WTC11 (cell line): ENCODE results near the gene C1orf198. TPM values are rescaled to one million over a fixed set of nuclear protein-coding genes. Genes with fewer than 3 reads are reported as not detected.

Source experiments
- ATAC-seq: fragments of 200-7000 bp; cut with Tn5 transposase; 2 replicates; pipeline ENCODE4 v1.10.0; 2021; ENCODE audit warnings: mild to moderate bottlenecking, moderate library complexity
- CTCF ChIA-PET: fragments of 300-600 bp; sonication (Branson Sonifier 250); formaldehyde crosslinking; loops from one replicate; lab custom pipeline; 2021; ENCODE audit warnings: antibody characterized with exemption; lab: Charles Lee
- POLR2A ChIA-PET: fragments of 350-600 bp; sonication (Branson Sonifier 250); formaldehyde crosslinking; loops from one replicate; lab custom pipeline; 2021; ENCODE audit warnings: antibody characterized with exemption; lab: Charles Lee
- DNase-seq: peaks from one replicate; pipeline ENCODE4 v3.0.0; 2021; ENCODE audit warnings: low spot score
- H3K27ac Mint-ChIP-seq: 2 replicates; pipeline ENCODE4 v1.8.0; 2021; ENCODE audit warnings: mixed read lengths
- H3K27me3 Mint-ChIP-seq: 2 replicates; pipeline ENCODE4 v1.8.0; 2021; ENCODE audit warnings: low read depth, mild to moderate bottlenecking, moderate library complexity, mixed read lengths
- H3K36me3 Mint-ChIP-seq: 2 replicates; pipeline ENCODE4 v1.8.0; 2021; ENCODE audit warnings: mixed read lengths
- H3K4me1 Mint-ChIP-seq: 2 replicates; pipeline ENCODE4 v1.8.0; 2022; ENCODE audit warnings: mixed read lengths
- H3K4me3 Mint-ChIP-seq: 2 replicates; pipeline ENCODE4 v1.8.0; 2021; ENCODE audit warnings: mild to moderate bottlenecking, moderate library complexity, mixed read lengths
- H3K9me3 Mint-ChIP-seq: 2 replicates; pipeline ENCODE4 v1.8.0; 2021; ENCODE audit warnings: mixed read lengths
- ARID4B ChIP-seq: sonication (generic); formaldehyde crosslinking; IDR thresholded peaks from 2 replicates; pipeline ENCODE4 v1.8.0; 2023; ENCODE audit warnings: missing genetic modification reagents, mild to moderate bottlenecking, borderline replicate concordance
- E2F5 ChIP-seq: sonication (generic); formaldehyde crosslinking; IDR thresholded peaks from 2 replicates; pipeline ENCODE4 v1.8.1; 2022; ENCODE audit warnings: mild to moderate bottlenecking, moderate library complexity, missing genetic modification reagents
- ESRRA ChIP-seq: sonication (generic); formaldehyde crosslinking; IDR thresholded peaks from 2 replicates; pipeline ENCODE4 v1.8.1; 2022; ENCODE audit warnings: mild to moderate bottlenecking, missing genetic modification reagents, borderline replicate concordance
- MAX ChIP-seq: sonication (generic); formaldehyde crosslinking; IDR thresholded peaks from 2 replicates; pipeline ENCODE4 v1.8.0; 2022; ENCODE audit warnings: mild to moderate bottlenecking, missing genetic modification reagents
- MLX ChIP-seq: sonication (generic); formaldehyde crosslinking; IDR thresholded peaks from 2 replicates; pipeline ENCODE4 v1.8.1; 2023; ENCODE audit warnings: mild to moderate bottlenecking, missing genetic modification reagents, moderate library complexity
- NFYB ChIP-seq: sonication (generic); formaldehyde crosslinking; conservative IDR thresholded peaks from 2 replicates; pipeline ENCODE4 v1.8.0; 2022; ENCODE audit warnings: low read depth, missing genetic modification reagents
- PREB ChIP-seq: sonication (generic); formaldehyde crosslinking; IDR thresholded peaks from 2 replicates; pipeline ENCODE4 v1.8.1; 2022; ENCODE audit warnings: mild to moderate bottlenecking, missing genetic modification reagents, moderate library complexity, borderline replicate concordance
- PRRX2 ChIP-seq: fragments of 250-450 bp; sonication (Bioruptor Pico); IDR thresholded peaks from 2 replicates; pipeline ENCODE4 v1.8.0; 2021; ENCODE audit warnings: mild to moderate bottlenecking
- SP1 ChIP-seq: sonication (generic); formaldehyde crosslinking; conservative IDR thresholded peaks from 2 replicates; pipeline ENCODE4 v1.8.1; 2022; ENCODE audit warnings: missing genetic modification reagents
- TEAD4 ChIP-seq: sonication (generic); formaldehyde crosslinking; IDR thresholded peaks from 2 replicates; pipeline ENCODE4 v1.8.0; 2022; ENCODE audit warnings: mild to moderate bottlenecking, missing genetic modification reagents
- TP53 ChIP-seq: sonication (generic); formaldehyde crosslinking; IDR thresholded peaks from 2 replicates; pipeline ENCODE4 v1.8.1; 2023; ENCODE audit warnings: mild to moderate bottlenecking, missing genetic modification reagents
- USF1 ChIP-seq: sonication (generic); formaldehyde crosslinking; IDR thresholded peaks from 2 replicates; pipeline ENCODE4 v1.8.0; 2022; ENCODE audit warnings: mild to moderate bottlenecking, missing genetic modification reagents
- ZNF281 ChIP-seq: sonication (generic); formaldehyde crosslinking; IDR thresholded peaks from 2 replicates; pipeline ENCODE4 v1.8.0; 2023; ENCODE audit warnings: mild to moderate bottlenecking, missing genetic modification reagents
- total RNA-seq: library from RNA; stranded (reverse); gene quantifications from 3 replicates; pipeline ENCODE4 v1.2.3, GENCODE V29; 2021

Gene C1orf198
- total RNA-seq, 1 experiment from 2014 or later: 26.9 TPM

GRCh38 chr1:230836347-230836746 is 32.0 kb downstream of the C1orf198 start:
- Mint-ChIP-seq H3K27me3 (no peaks in the 10 kb centered on the region), H3K36me3 (peaks cover 15% of the 10 kb centered on the region), H3K9me3 (no peaks in the 10 kb centered on the region), H3K4me3 (no peak overlapping the region), H3K27ac (no peak overlapping the region), H3K4me1 (no peaks in the 10 kb centered on the region)
- no peak for TF ChIP-seq TP53 (CRISPR knock-in tag)
- no peak for TF ChIP-seq TEAD4
- TF ChIP-seq PREB (CRISPR knock-in tag): no peak
- ChIA-PET POLR2A (no interaction called here), CTCF (no interaction called here)
- no peak for DNase-seq
- ATAC-seq: no peak

GRCh38 chr1:230834292-230834691 is 34.0 kb downstream of the C1orf198 start:
- ChIA-PET CTCF (interaction anchor here (1.6 kb wide), 1 partner anchor 27 kb away, joined by 4 read pairs; no protein-coding TSS in a partner anchor), POLR2A (no interaction called here)

More at GRCh38 chr1:230834292-230834691, 34.0 kb downstream of the C1orf198 start:
- DNase-seq (no peak), ATAC-seq (no peak)
- no peaks in the 10 kb centered on the region for H3K4me1 Mint-ChIP-seq
- H3K9me3 Mint-ChIP-seq: no peaks in the 10 kb centered on the region
- H3K36me3 Mint-ChIP-seq: peaks cover 11% of the 10 kb centered on the region
- H3K27ac Mint-ChIP-seq: no peak overlapping the region
- H3K27me3 Mint-ChIP-seq: no peaks in the 10 kb centered on the region
- no peak for TF ChIP-seq USF1 (CRISPR knock-in tag)
- TF ChIP-seq NFYB: no peak
- no peak for TF ChIP-seq SP1 (CRISPR knock-in tag)
- TF ChIP-seq TP53 (CRISPR knock-in tag): no peak
- TF ChIP-seq ARID4B (CRISPR knock-in tag): no peak
- no peak for TF ChIP-seq ZNF281 (CRISPR knock-in tag)
- TF ChIP-seq MAX (CRISPR knock-in tag): no peak
- TF ChIP-seq PRRX2 (CRISPR knock-in tag): no peak
- TF ChIP-seq ESRRA: no peak
- no peak for TF ChIP-seq E2F5 (CRISPR knock-in tag)
- TF ChIP-seq MLX: no peak
- H3K4me3 Mint-ChIP-seq: no peak overlapping the region
